ENCODE results near the gene EML3.
A peak's percentile ranks its signal among the peaks of the same experiment; 100 is the strongest.

The EML3 gene

GRCh38 chr11:62554387-62555167 is 58.0 kb downstream of the EML3 start:
- peaks cover 24% of the 10 kb centered on the region for H3K79me1 ChIP-seq (ENCODE audit: low read length)
- DNase-seq, result no peak
- H3K14ac ChIP-seq (ENCODE audit: low read length), result peak overlapping the region; percentile 15
- no peak overlapping the region for H2BK5ac ChIP-seq (ENCODE audit: low read depth, low read length, poor library complexity)
- no peaks in the 10 kb centered on the region for H3K27me3 ChIP-seq (ENCODE audit: insufficient read depth, low read length)
- no CpG with 5 or more reads among the region's 7 CpGs for WGBS (ENCODE audit: extremely low coverage, insufficient coverage, insufficient read length)
- no peak overlapping the region for H3K4me2 ChIP-seq (ENCODE audit: low read length)
- no peak overlapping the region for H3K9ac ChIP-seq (ENCODE audit: low read length)
- peak overlapping the region; percentile 12 for H3K27ac ChIP-seq (ENCODE audit: low read depth, low read length)
- peak overlapping the region; percentile 52 for H4K91ac ChIP-seq (ENCODE audit: low read depth, low read length)
- H3K4me1 ChIP-seq (ENCODE audit: control insufficient read depth in 1 of 2, insufficient read depth in 2 of 2, low read length in 2 of 2), result peaks cover 49 to 53% of the 10 kb centered on the region in 2 experiments
- H3K23ac ChIP-seq (ENCODE audit: low read length), result no peak overlapping the region
- H3K79me2 ChIP-seq (ENCODE audit: control insufficient read depth, insufficient read depth, low read length, poor library complexity), result peaks cover 2% of the 10 kb centered on the region
- H3K4ac ChIP-seq (ENCODE audit: low read depth, low read length), result peak overlapping the region; percentile 25
- peaks cover 13 to 21% of the 10 kb centered on the region in 2 experiments for H3K36me3 ChIP-seq (ENCODE audit: control insufficient read depth in 1 of 2, insufficient read depth in 2 of 2, low read length in 2 of 2)
- H3K9me3 ChIP-seq (ENCODE audit: insufficient read depth, low read depth, low read length), result no peaks in the 10 kb centered on the region
- H3K18ac ChIP-seq (ENCODE audit: low read length), result peak overlapping the region; percentile 54
- H4K12ac ChIP-seq (ENCODE audit: low read depth, low read length), result no peak overlapping the region
- H2AK5ac ChIP-seq (ENCODE audit: low read length), result peak overlapping the region; percentile 42
- peak overlapping the region; percentile 43 for H2BK120ac ChIP-seq (ENCODE audit: insufficient read depth, low read length, poor library complexity)
- no peak overlapping the region for H2AFZ ChIP-seq (ENCODE audit: insufficient read depth, low read length, poor library complexity)
- H4K8ac ChIP-seq (ENCODE audit: low read depth, low read length), result peak overlapping the region; percentile 7
- H3K4me3 ChIP-seq (ENCODE audit: low read depth, low read length), result no peak overlapping the region
- H2BK12ac ChIP-seq (ENCODE audit: low read length), result peak overlapping the region; percentile 70

- Histone ChIP-seq H3K36me3 (ENCODE audit: control insufficient read depth in 1 of 2, insufficient read depth in 2 of 2, low read length in 2 of 2) (peaks cover 8 to 14% of the 10 kb centered on the region in 2 experiments), H3K79me1 (ENCODE audit: low read length) (peaks cover 24% of the 10 kb centered on the region), H3K14ac (ENCODE audit: low read length) (peak overlapping the region; percentile 34), H3K4me2 (ENCODE audit: low read length) (peak overlapping the region; percentile 57), H2BK12ac (ENCODE audit: low read length) (peak overlapping the region; percentile 77), H3K18ac (ENCODE audit: low read length) (peak overlapping the region; percentile 70), H3K9me3 (ENCODE audit: insufficient read depth, low read depth, low read length) (no peaks in the 10 kb centered on the region), H3K27ac (ENCODE audit: low read depth, low read length) (peak overlapping the region; percentile 72), H3K4ac (ENCODE audit: low read depth, low read length) (no peak overlapping the region), H4K91ac (ENCODE audit: low read depth, low read length) (peak overlapping the region; percentile 32), H3K4me3 (ENCODE audit: low read depth, low read length) (no peak overlapping the region), H3K23ac (ENCODE audit: low read length) (no peak overlapping the region), H4K12ac (ENCODE audit: low read depth, low read length) (no peak overlapping the region), H2BK5ac (ENCODE audit: low read depth, low read length, poor library complexity) (peak overlapping the region; percentile 19), H3K9ac (ENCODE audit: low read length) (no peak overlapping the region), H3K4me1 (ENCODE audit: control insufficient read depth in 1 of 2, insufficient read depth in 2 of 2, low read length in 2 of 2) (peaks cover 46 to 52% of the 10 kb centered on the region in 2 experiments), H3K27me3 (ENCODE audit: insufficient read depth, low read length) (no peaks in the 10 kb centered on the region), H2AK5ac (ENCODE audit: low read length) (peak overlapping the region; percentile 49), H2AFZ (ENCODE audit: insufficient read depth, low read length, poor library complexity) (no peak overlapping the region), H3K79me2 (ENCODE audit: control insufficient read depth, insufficient read depth, low read length, poor library complexity) (peaks cover 2% of the 10 kb centered on the region), H4K8ac (ENCODE audit: low read depth, low read length) (no peak overlapping the region), H2BK120ac (ENCODE audit: insufficient read depth, low read length, poor library complexity) (peak overlapping the region; percentile 43)
- WGBS (ENCODE audit: extremely low coverage, insufficient coverage, insufficient read length), result no CpG with 5 or more reads among the region's 8 CpGs
- DNase-seq, result no peak
Measured at GRCh38 chr11:62553839-62554361, 58.7 kb downstream of the EML3 start.

- no CpG with 5 or more reads among the region's 15 CpGs for WGBS (ENCODE audit: extremely low coverage, insufficient coverage, insufficient read length)
- peak overlapping the region; percentile 57 for H3K4me2 ChIP-seq (ENCODE audit: low read length)
- H4K91ac ChIP-seq (ENCODE audit: low read depth, low read length), result peak overlapping the region; percentile 76
- peak overlapping the region; percentile 70 for H3K18ac ChIP-seq (ENCODE audit: low read length)
- H2AFZ ChIP-seq (ENCODE audit: insufficient read depth, low read length, poor library complexity), result peak overlapping the region; percentile 26
- no peak overlapping the region for H3K4me3 ChIP-seq (ENCODE audit: low read depth, low read length)
- peak overlapping the region; percentile 63 for H3K4ac ChIP-seq (ENCODE audit: low read depth, low read length)
- H2BK120ac ChIP-seq (ENCODE audit: insufficient read depth, low read length, poor library complexity), result peak overlapping the region; percentile 87
- peak overlapping the region; percentile 95 for H3K27ac ChIP-seq (ENCODE audit: low read depth, low read length)
- H4K12ac ChIP-seq (ENCODE audit: low read depth, low read length), result no peak overlapping the region
- peak overlapping the region; percentile 93 for H2BK12ac ChIP-seq (ENCODE audit: low read length)
- H3K9me3 ChIP-seq (ENCODE audit: insufficient read depth, low read depth, low read length), result no peaks in the 10 kb centered on the region
- H3K9ac ChIP-seq (ENCODE audit: low read length), result peak overlapping the region; percentile 36
- peaks cover 44 to 49% of the 10 kb centered on the region in 2 experiments for H3K4me1 ChIP-seq (ENCODE audit: control insufficient read depth in 1 of 2, insufficient read depth in 2 of 2, low read length in 2 of 2)
- no peaks in the 10 kb centered on the region for H3K27me3 ChIP-seq (ENCODE audit: insufficient read depth, low read length)
- H3K36me3 ChIP-seq (ENCODE audit: control insufficient read depth in 1 of 2, insufficient read depth in 2 of 2, low read length in 2 of 2), result peaks cover 3 to 10% of the 10 kb centered on the region in 2 experiments
- DNase-seq, result peak; percentile 98
- H3K79me2 ChIP-seq (ENCODE audit: control insufficient read depth, insufficient read depth, low read length, poor library complexity), result peaks cover 2% of the 10 kb centered on the region
- no peak overlapping the region for H3K23ac ChIP-seq (ENCODE audit: low read length)
- H3K79me1 ChIP-seq (ENCODE audit: low read length), result peaks cover 24% of the 10 kb centered on the region
- H4K8ac ChIP-seq (ENCODE audit: low read depth, low read length), result peak overlapping the region; percentile 43
- H2AK5ac ChIP-seq (ENCODE audit: low read length), result peak overlapping the region; percentile 51
- H3K14ac ChIP-seq (ENCODE audit: low read length), result peak overlapping the region; percentile 59
- peak overlapping the region; percentile 91 for H2BK5ac ChIP-seq (ENCODE audit: low read depth, low read length, poor library complexity)
Measured at GRCh38 chr11:62553080-62553838, 59.3 kb downstream of the EML3 start.

- H3K27me3 ChIP-seq (ENCODE audit: insufficient read depth, low read length), result no peaks in the 10 kb centered on the region
- peak overlapping the region; percentile 51 for H2AK5ac ChIP-seq (ENCODE audit: low read length)
- H3K18ac ChIP-seq (ENCODE audit: low read length), result peak overlapping the region; percentile 65
- peak overlapping the region; percentile 57 for H3K4me2 ChIP-seq (ENCODE audit: low read length)
- H3K4me3 ChIP-seq (ENCODE audit: low read depth, low read length), result no peak overlapping the region
- H2BK12ac ChIP-seq (ENCODE audit: low read length), result peak overlapping the region; percentile 93
- peaks cover 49 to 55% of the 10 kb centered on the region in 2 experiments for H3K4me1 ChIP-seq (ENCODE audit: control insufficient read depth in 1 of 2, insufficient read depth in 2 of 2, low read length in 2 of 2)
- peak overlapping the region; percentile 43 for H4K8ac ChIP-seq (ENCODE audit: low read depth, low read length)
- peaks cover 27% of the 10 kb centered on the region for H3K79me1 ChIP-seq (ENCODE audit: low read length)
- peak overlapping the region; percentile 26 for H2AFZ ChIP-seq (ENCODE audit: insufficient read depth, low read length, poor library complexity)
- H3K9ac ChIP-seq (ENCODE audit: low read length), result no peak overlapping the region
- peak overlapping the region; percentile 76 for H4K91ac ChIP-seq (ENCODE audit: low read depth, low read length)
- peak overlapping the region; percentile 95 for H3K27ac ChIP-seq (ENCODE audit: low read depth, low read length)
- peak overlapping the region; percentile 63 for H3K4ac ChIP-seq (ENCODE audit: low read depth, low read length)
- WGBS (ENCODE audit: extremely low coverage, insufficient coverage, insufficient read length), result no CpG with 5 or more reads among the region's 4 CpGs
- no peaks in the 10 kb centered on the region for H3K9me3 ChIP-seq (ENCODE audit: insufficient read depth, low read depth, low read length)
- no peak overlapping the region for H4K12ac ChIP-seq (ENCODE audit: low read depth, low read length)
- H3K23ac ChIP-seq (ENCODE audit: low read length), result no peak overlapping the region
- H3K79me2 ChIP-seq (ENCODE audit: control insufficient read depth, insufficient read depth, low read length, poor library complexity), result peaks cover 5% of the 10 kb centered on the region
- peak in 1 of 2 donors; percentile 34 for DNase-seq
- peaks cover under 1 to 5% of the 10 kb centered on the region in 2 experiments for H3K36me3 ChIP-seq (ENCODE audit: control insufficient read depth in 1 of 2, insufficient read depth in 2 of 2, low read length in 2 of 2)
- peak overlapping the region; percentile 91 for H2BK5ac ChIP-seq (ENCODE audit: low read depth, low read length, poor library complexity)
- peak overlapping the region; percentile 59 for H3K14ac ChIP-seq (ENCODE audit: low read length)
- peak overlapping the region; percentile 87 for H2BK120ac ChIP-seq (ENCODE audit: insufficient read depth, low read length, poor library complexity)
Measured at GRCh38 chr11:62552485-62553079, 60.0 kb downstream of the EML3 start.

All from trophoblast cell (in vitro differentiated cells and primary cell).